HG02852 (cell line): Measurements from ENCODE around the gene MID1.

Source experiments
- ATAC-seq: cut with Tn5 transposase; IDR thresholded peaks from one replicate; pipeline ENCODE4 v1.9.1; 2021; ENCODE audit warnings: mild to moderate bottlenecking, moderate library complexity; ENCODE audit not compliant: unreplicated experiment

Gene MID1

GRCh38 chrX:10453945-10454344 lies 166.4 kb downstream of the MID1 start:
- ATAC-seq = no peak

- ATAC-seq = no peak
Observed at GRCh38 chrX:10450959-10451355, 169.4 kb downstream of the MID1 start.

- no peak for ATAC-seq
Observed at GRCh38 chrX:10450229-10450958, 170.0 kb downstream of the MID1 start.

- ATAC-seq = no peak
Observed at GRCh38 chrX:10447564-10448214, 172.7 kb downstream of the MID1 start.

- no peak for ATAC-seq
Observed at GRCh38 chrX:10444204-10444603, 176.2 kb downstream of the MID1 start.

- no peak for ATAC-seq
Observed at GRCh38 chrX:10441464-10441863, 178.9 kb downstream of the MID1 start.

- no peak for ATAC-seq
Observed at GRCh38 chrX:10433296-10433965, 187.0 kb downstream of the MID1 start.

GRCh38 chrX:10429908-10430307 lies 190.5 kb downstream of the MID1 start:
- ATAC-seq = no peak

GRCh38 chrX:10427249-10427648 lies 193.1 kb downstream of the MID1 start:
- ATAC-seq = no peak

- no peak for ATAC-seq
Observed at GRCh38 chrX:10423716-10424115, 196.7 kb downstream of the MID1 start.

GRCh38 chrX:10420134-10420533 lies 200.3 kb downstream of the MID1 start:
- no peak for ATAC-seq

GRCh38 chrX:10416424-10416823 lies 204.0 kb downstream of the MID1 start:
- ATAC-seq = no peak

GRCh38 chrX:10415306-10416001 lies 204.9 kb downstream of the MID1 start:
- no peak for ATAC-seq

- ATAC-seq = no peak
Observed at GRCh38 chrX:10414862-10415261, 205.5 kb downstream of the MID1 start.

- ATAC-seq = no peak
Observed at GRCh38 chrX:10414156-10414824, 206.1 kb downstream of the MID1 start.

GRCh38 chrX:10404436-10404835 lies 215.9 kb downstream of the MID1 start:
- no peak for ATAC-seq

GRCh38 chrX:10401239-10401638 lies 219.1 kb downstream of the MID1 start:
- no peak for ATAC-seq

GRCh38 chrX:10399043-10399741 lies 221.2 kb downstream of the MID1 start:
- no peak for ATAC-seq

GRCh38 chrX:10398215-10398614 lies 222.2 kb downstream of the MID1 start:
- ATAC-seq = no peak

- no peak for ATAC-seq
Observed at GRCh38 chrX:10397349-10397748, 223.0 kb downstream of the MID1 start.
